Mucosa of rectum (tissue), 2 donors: ENCODE results near the gene BSDC1.
"Not testable (repeated sequence)": the region's sequence is repeated elsewhere in the genome, so short reads cannot be mapped to it uniquely, and the experiment has no call there.

Experiments used
- H3K27ac ChIP-seq, 2 donors: one replicate each; pipeline ENCODE4 v1.7.0; 2013; ENCODE audit warnings: inconsistent platforms in 2 of 2, low read depth in 2 of 2, low read length in 2 of 2
- H3K27me3 ChIP-seq, 2 donors: one replicate each; pipeline ENCODE4 v1.7.0; 2013; ENCODE audit warnings: low read length in 2 of 2; ENCODE audit not compliant: control insufficient read depth in 2 of 2, insufficient read depth in 2 of 2
- H3K36me3 ChIP-seq, 2 donors: one replicate each; pipeline ENCODE4 v1.7.0; 2013; ENCODE audit warnings: low read length in 2 of 2; ENCODE audit not compliant: control insufficient read depth in 2 of 2, insufficient read depth in 2 of 2
- H3K4me1 ChIP-seq, 2 donors: one replicate each; pipeline ENCODE4 v1.7.0; 2013; ENCODE audit warnings: low read length in 2 of 2, mild to moderate bottlenecking in 1 of 2; ENCODE audit not compliant: control insufficient read depth in 2 of 2, insufficient read depth in 2 of 2
- H3K4me3 ChIP-seq, 2 donors: one replicate each; pipeline ENCODE4 v1.7.0; 2013; ENCODE audit warnings: low read length in 2 of 2
- H3K9ac ChIP-seq, 2 donors: one replicate each; pipeline ENCODE4 v1.7.0; 2013; ENCODE audit warnings: low read length in 2 of 2, low read depth in 1 of 2, mild to moderate bottlenecking in 1 of 2
- H3K9me3 ChIP-seq, 2 donors: one replicate each; pipeline ENCODE4 v1.7.0; 2013; ENCODE audit warnings: low read length in 2 of 2; ENCODE audit not compliant: control insufficient read depth in 2 of 2
- donor health status: healthy.
- donor health status: Normal muscosa, but diverticular disease.

BSDC1 gene

GRCh38 chr1:32361308-32361673 lies 33.0 kb downstream of the BSDC1 start:
- no peaks in the 10 kb centered on the region for H3K9me3 ChIP-seq

GRCh38 chr1:32358435-32358834 lies 35.8 kb downstream of the BSDC1 start:
- H3K4me1 ChIP-seq, result peaks cover 5 to 6% of the 10 kb centered on the region in 2 donors
- H3K27me3 ChIP-seq, result no peaks in the 10 kb centered on the region
- no peak overlapping the region for H3K27ac ChIP-seq
- peaks cover 1 to 3% of the 10 kb centered on the region in 2 donors for H3K36me3 ChIP-seq
- no peak overlapping the region for H3K4me3 ChIP-seq
- no peak overlapping the region for H3K9ac ChIP-seq
- H3K9me3 ChIP-seq, result no peaks in the 10 kb centered on the region

More at GRCh38 chr1:32361308-32361673, 33.0 kb downstream of the BSDC1 start:
- Histone ChIP-seq H3K27ac (no peak overlapping the region), H3K9ac (no peak overlapping the region), H3K36me3 (peaks cover 18 to 22% of the 10 kb centered on the region in 2 donors), H3K27me3 (no peaks in the 10 kb centered on the region), H3K4me3 (no peak overlapping the region), H3K4me1 (peaks cover 5 to 6% of the 10 kb centered on the region in 2 donors)

GRCh38 chr1:32357614-32358013 lies 36.6 kb downstream of the BSDC1 start:
- Histone ChIP-seq H3K9ac (no peak overlapping the region), H3K27me3 (no peaks in the 10 kb centered on the region), H3K9me3 (no peaks in the 10 kb centered on the region), H3K27ac (no peak overlapping the region), H3K36me3 (no peaks in the 10 kb centered on the region), H3K4me1 (peaks cover 5 to 12% of the 10 kb centered on the region in 2 donors), H3K4me3 (no peak overlapping the region)

DNA sequence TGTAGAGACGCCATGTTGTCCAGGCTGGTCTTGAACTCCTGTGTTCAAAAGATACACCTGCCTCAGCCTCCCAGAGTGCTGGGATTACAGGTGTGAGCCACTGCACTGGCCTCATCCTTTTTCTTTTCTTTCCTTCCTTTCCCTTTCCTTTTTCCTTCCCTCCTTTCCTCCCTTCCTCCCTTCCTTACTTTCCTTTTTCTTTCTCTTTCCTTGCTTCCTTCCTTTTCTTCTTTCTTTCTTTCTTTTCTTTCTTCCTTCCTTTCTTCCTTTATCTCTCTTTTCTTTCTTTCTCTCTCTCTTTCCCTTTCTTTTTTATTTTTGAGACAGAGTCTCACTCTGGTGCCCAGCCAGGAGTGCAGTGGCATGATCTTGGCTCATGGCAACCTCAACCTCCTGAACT lies 37.8 kb downstream of the BSDC1 start:
- H3K4me3 ChIP-seq, result no peak overlapping the region
- no peaks in the 10 kb centered on the region for H3K27me3 ChIP-seq
- no peak overlapping the region for H3K27ac ChIP-seq
- peaks cover 7 to 14% of the 10 kb centered on the region in 2 donors for H3K4me1 ChIP-seq
- no peaks in the 10 kb centered on the region for H3K36me3 ChIP-seq
- no peak overlapping the region for H3K9ac ChIP-seq
- no peaks in the 10 kb centered on the region for H3K9me3 ChIP-seq

DNA sequence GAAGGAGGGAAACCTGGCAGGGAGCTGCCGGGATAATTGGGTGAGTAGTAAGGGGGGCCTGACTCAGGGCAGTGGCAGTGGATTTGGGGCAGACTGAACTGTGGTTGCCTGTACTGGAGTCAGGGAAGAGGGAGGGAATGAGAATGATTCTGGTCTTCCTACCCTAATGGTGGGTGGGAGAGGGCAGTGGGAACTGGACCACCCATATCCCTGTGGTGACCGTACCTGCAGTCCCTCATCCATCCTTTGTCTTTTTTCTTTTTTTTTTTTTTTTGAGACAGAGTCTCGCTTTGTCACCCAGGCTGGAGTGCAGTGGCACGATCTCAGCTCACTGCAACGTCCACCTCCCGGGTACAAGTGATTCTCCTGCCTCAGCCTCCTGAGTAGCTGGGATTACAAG lies 38.5 kb downstream of the BSDC1 start:
- peaks cover 7 to 15% of the 10 kb centered on the region in 2 donors for H3K4me1 ChIP-seq
- not testable (repeated sequence) for H3K36me3 ChIP-seq, H3K27ac ChIP-seq

DNA sequence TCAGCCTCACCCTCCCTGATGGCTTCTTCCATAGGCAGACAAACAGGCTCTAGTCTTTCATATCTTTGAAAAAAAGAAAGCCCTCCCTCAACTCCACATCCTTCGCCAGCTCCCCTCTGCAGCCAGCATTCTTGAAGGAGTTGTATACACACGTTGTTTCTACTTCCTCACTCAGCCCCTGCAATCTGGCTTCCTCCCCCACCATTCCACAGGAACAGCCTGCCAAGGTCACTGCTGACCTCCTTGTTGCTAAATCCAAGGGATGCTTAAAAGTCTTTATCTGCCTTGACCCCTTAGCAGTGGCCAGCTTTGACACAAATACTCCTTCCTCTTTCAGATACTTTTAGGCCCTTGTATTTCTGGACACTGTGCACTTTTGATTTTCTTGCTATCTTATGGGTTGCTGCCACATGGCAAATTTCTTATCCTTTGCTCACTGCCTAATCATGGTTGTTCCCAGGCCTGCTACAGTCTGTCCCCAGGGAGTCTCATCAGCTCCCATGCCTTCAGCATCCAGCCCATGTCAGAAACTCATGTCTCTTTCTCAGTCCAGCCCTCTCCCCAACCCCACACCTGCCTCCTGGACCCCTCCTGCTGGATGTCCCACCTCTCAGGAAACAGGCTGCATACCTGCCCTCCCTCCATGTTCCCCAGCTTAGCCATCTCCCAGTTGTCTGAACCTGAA lies 40.2 kb downstream of the BSDC1 start:
- no peak overlapping the region for H3K4me3 ChIP-seq
- H3K27me3 ChIP-seq, result no peaks in the 10 kb centered on the region
- no peak overlapping the region for H3K27ac ChIP-seq
- H3K9me3 ChIP-seq, result no peaks in the 10 kb centered on the region
- peaks cover 7 to 16% of the 10 kb centered on the region in 2 donors for H3K4me1 ChIP-seq
- H3K36me3 ChIP-seq, result no peaks in the 10 kb centered on the region
- H3K9ac ChIP-seq, result no peak overlapping the region

More for the DNA sequence above, 38.5 kb downstream of the BSDC1 start:
- not testable (repeated sequence) for H3K27me3 ChIP-seq, H3K4me3 ChIP-seq, H3K9ac ChIP-seq, H3K9me3 ChIP-seq

DNA sequence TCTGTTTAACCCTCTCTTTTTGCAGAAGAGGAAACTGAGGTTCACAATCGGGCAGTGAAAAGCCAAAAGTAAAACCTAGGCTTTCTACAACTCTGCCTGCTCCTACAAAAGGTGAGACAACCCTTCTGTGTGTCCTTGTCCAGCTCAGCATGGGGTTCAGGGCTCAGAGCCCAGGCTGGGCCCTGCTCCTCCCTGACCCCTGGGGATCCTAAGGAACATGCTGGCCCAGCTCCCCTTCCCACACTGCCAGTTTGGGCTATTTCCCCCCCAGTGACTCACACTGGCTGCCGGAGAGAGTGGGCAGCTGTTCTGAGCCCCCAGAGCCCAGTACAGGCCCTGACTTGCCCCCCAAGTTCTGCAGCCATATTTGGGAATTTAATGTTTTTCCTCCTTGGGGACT lies 40.8 kb downstream of the BSDC1 start:
- H3K4me1 ChIP-seq, result peaks cover 7 to 16% of the 10 kb centered on the region in 2 donors

GRCh38 chr1:32352831-32353383 lies 41.3 kb downstream of the BSDC1 start:
- Histone ChIP-seq H3K36me3 (no peaks in the 10 kb centered on the region), H3K4me3 (no peak overlapping the region), H3K27ac (peak overlapping the region in 1 of 2 donors; percentile 43), H3K9ac (peak overlapping the region in 1 of 2 donors; percentile 92), H3K4me1 (peaks cover 7 to 16% of the 10 kb centered on the region in 2 donors), H3K9me3 (no peaks in the 10 kb centered on the region), H3K27me3 (no peaks in the 10 kb centered on the region)

More for the DNA sequence above, 40.8 kb downstream of the BSDC1 start:
- Histone ChIP-seq H3K27ac (peak overlapping the region in 1 of 2 donors; percentile 43), H3K36me3 (no peaks in the 10 kb centered on the region), H3K4me3 (no peak overlapping the region), H3K9ac (no peak overlapping the region), H3K9me3 (no peaks in the 10 kb centered on the region), H3K27me3 (no peaks in the 10 kb centered on the region)

DNA sequence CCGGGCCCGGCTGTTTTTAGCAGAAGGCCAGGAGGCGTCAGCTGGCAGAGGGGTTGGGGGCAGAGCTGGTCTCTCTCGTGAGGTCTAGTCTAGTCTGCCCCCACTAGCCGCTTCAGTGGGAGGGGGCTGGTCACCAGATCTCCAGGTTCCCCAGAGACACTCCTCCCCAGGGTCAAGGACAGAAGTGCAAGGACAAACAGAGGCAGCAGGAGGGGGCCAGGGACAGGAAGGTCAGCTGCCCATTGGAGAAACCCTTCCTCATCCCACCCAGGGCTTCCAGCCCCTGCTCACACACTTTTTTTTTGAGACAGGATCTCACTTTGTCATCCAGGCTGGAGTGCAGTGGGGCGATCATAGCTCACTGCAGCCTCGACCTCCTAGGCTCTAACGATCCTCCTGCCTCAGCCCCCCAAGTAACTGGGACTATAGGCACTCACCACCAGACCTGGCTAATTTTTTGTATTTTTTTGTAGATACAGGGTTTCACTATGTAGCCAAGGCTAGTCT lies 41.9 kb downstream of the BSDC1 start:
- Histone ChIP-seq H3K36me3 (no peaks in the 10 kb centered on the region), H3K4me1 (peaks cover 7 to 16% of the 10 kb centered on the region in 2 donors), H3K4me3 (peak overlapping the region; percentile 73 to 78), H3K9me3 (no peaks in the 10 kb centered on the region), H3K27me3 (no peaks in the 10 kb centered on the region), H3K9ac (peak overlapping the region; percentile 79 to 92), H3K27ac (peak overlapping the region; percentile 85 to 86)

- no peaks in the 10 kb centered on the region for H3K36me3 ChIP-seq
- peak overlapping the region; percentile 79 to 92 for H3K9ac ChIP-seq
- no peaks in the 10 kb centered on the region for H3K27me3 ChIP-seq
- peaks cover 7 to 16% of the 10 kb centered on the region in 2 donors for H3K4me1 ChIP-seq
- H3K4me3 ChIP-seq, result peak overlapping the region; percentile 78 to 85
- no peaks in the 10 kb centered on the region for H3K9me3 ChIP-seq
- H3K27ac ChIP-seq, result peak overlapping the region; percentile 85 to 86
These were observed 42.6 kb downstream of the BSDC1 start for GRCh38 chr1:32351399-32352238.
